Hypothalamus (tissue), 51 donors: Measurements from ENCODE around the gene DCTN3.

ENCODE experiments used
- DNase-seq, 51 donors: peaks; one replicate each; lab custom pipeline; 2025; lab: John Stamatoyannopoulos, UW

DCTN3 gene

GRCh38 chr9:34576597-34577399 lies 43.5 kb downstream of the DCTN3 start:
- DNase-seq, result no peak

GRCh38 chr9:34575862-34576596 lies 44.3 kb downstream of the DCTN3 start:
- no peak for DNase-seq

- DNase-seq, result no peak
Observed at GRCh38 chr9:34575241-34575640, 45.1 kb downstream of the DCTN3 start.

- DNase-seq, result no peak
Observed at GRCh38 chr9:34574571-34574970, 45.7 kb downstream of the DCTN3 start.

- no peak for DNase-seq
Observed at GRCh38 chr9:34573599-34574325, 46.5 kb downstream of the DCTN3 start.

GRCh38 chr9:34572628-34573027 lies 47.7 kb downstream of the DCTN3 start:
- peak in 1 of 51 donors; percentile 10 for DNase-seq

- no peak for DNase-seq
Observed at GRCh38 chr9:34572092-34572491, 48.2 kb downstream of the DCTN3 start.

GRCh38 chr9:34571481-34571810 lies 48.8 kb downstream of the DCTN3 start:
- no peak for DNase-seq

- no peak for DNase-seq
Observed at GRCh38 chr9:34570809-34571480, 49.4 kb downstream of the DCTN3 start.

GRCh38 chr9:34570376-34570775 lies 49.9 kb downstream of the DCTN3 start:
- DNase-seq, result no peak

- DNase-seq, result no peak
Observed at GRCh38 chr9:34568774-34569173, 51.5 kb downstream of the DCTN3 start.

- no peak for DNase-seq
Observed at GRCh38 chr9:34568133-34568532, 52.2 kb downstream of the DCTN3 start.

- DNase-seq, result no peak
Observed at GRCh38 chr9:34566972-34567371, 53.3 kb downstream of the DCTN3 start.

GRCh38 chr9:34566322-34566721 lies 54.0 kb downstream of the DCTN3 start:
- DNase-seq, result no peak

GRCh38 chr9:34565856-34566255 lies 54.4 kb downstream of the DCTN3 start:
- DNase-seq, result no peak

GRCh38 chr9:34564617-34565016 lies 55.7 kb downstream of the DCTN3 start:
- no peak for DNase-seq
